Spleen (tissue), 11 donors: ENCODE measurements around the gene SGCA. TPM values are rescaled to one million over a fixed set of nuclear protein-coding genes. Genes with fewer than 3 reads are reported as not detected.
A peak's percentile ranks its signal among the peaks of the same experiment; 100 is the strongest.

Experiments used
- DNase-seq: peaks from one replicate; pipeline ENCODE4 v3.0.0-alpha.2; 2020
- H3K27ac ChIP-seq, 8 donors: fragments of 200-600 bp; sonication (generic) in 7 of 8; 1 replicate in 4 of 8; 2 replicates in 4 of 8; pipeline versions ENCODE4 v1.5.0 to v1.8.0; 2016 to 2021; ENCODE audit warnings: inconsistent platforms in 4 of 8, mild to moderate bottlenecking in 4 of 8, moderate library complexity in 1 of 8
- H3K27me3 ChIP-seq, 7 donors: fragments of 200-600 bp; sonication (generic) in 6 of 7; replicated peaks in 1 of 7; 1 replicate in 4 of 7; 2 replicates in 3 of 7; pipeline versions ENCODE4 v1.5.0 to v1.8.0; 2016 to 2021; ENCODE audit warnings: inconsistent platforms in 3 of 7, mild to moderate bottlenecking in 1 of 7
- H3K36me3 ChIP-seq, 6 donors: fragments of 200-600 bp; sonication (generic) in 5 of 6; 1 replicate in 4 of 6; 2 replicates in 2 of 6; pipeline versions ENCODE4 v1.5.0 to v1.8.0; 2016 to 2021; ENCODE audit warnings: inconsistent platforms in 2 of 6
- H3K4me1 ChIP-seq, 6 donors: fragments of 200-600 bp; sonication (generic) in 5 of 6; 1 replicate in 3 of 6; 2 replicates in 3 of 6; pipeline versions ENCODE4 v1.5.0 to v1.8.0; 2016 to 2021; ENCODE audit warnings: inconsistent platforms in 3 of 6
- H3K4me3 ChIP-seq, 8 donors: fragments of 200-600 bp; sonication (generic) in 7 of 8; 1 replicate in 4 of 8; 2 replicates in 4 of 8; pipeline versions ENCODE4 v1.5.0 to v1.8.0; 2016 to 2021; ENCODE audit warnings: inconsistent platforms in 4 of 8, mild to moderate bottlenecking in 4 of 8, moderate library complexity in 2 of 8
- H3K9me3 ChIP-seq, 8 donors: fragments of 200-600 bp; sonication (generic) in 7 of 8; 1 replicate in 4 of 8; 2 replicates in 4 of 8; pipeline versions ENCODE4 v1.5.0 to v1.8.0; 2016 to 2021; ENCODE audit warnings: inconsistent platforms in 4 of 8
- CTCF ChIP-seq, 11 experiments: fragments of 200-600 bp in 7 of 11; fragments of 450-650 bp in 4 of 11; sonication (generic) in 4 of 11; IDR thresholded peaks in 8 of 11; conservative IDR thresholded peaks in 3 of 11; 1 replicate in 7 of 11; 2 replicates in 4 of 11; pipeline versions ENCODE4 v1.4.0 to v1.8.0; 2016 to 2021; ENCODE audit warnings: antibody characterized with exemption in 11 of 11, inconsistent platforms in 4 of 11, mild to moderate bottlenecking in 1 of 11
- POLR2A ChIP-seq, 3 donors: fragments of 450-650 bp; IDR thresholded peaks; one replicate each; pipeline ENCODE4 v1.5.1; 2017; ENCODE audit warnings: antibody characterized with exemption in 3 of 3, mild to moderate bottlenecking in 1 of 3
- POLR2AphosphoS5 ChIP-seq, 3 donors: sonication (generic); formaldehyde crosslinking; IDR thresholded peaks; one replicate each; pipeline ENCODE4 v1.5.1; 2017; ENCODE audit warnings: antibody characterized with exemption in 3 of 3
- WGBS, 5 donors: extraction: QIAGEN DNeasy Blood & Tissue Kit in 3 of 5; methylation state at CpG; one replicate each; pipeline versions ENCODE4 v1.1.5 to v1.1.7; 2013 to 2018; 5-methylcytosine and 5-hydroxymethylcytosine counted together
- intact Hi-C: fragments of 100-400 bp; cut with DNase I; formaldehyde crosslinking; loops from one replicate; pipeline ENCODE4 v1.15.0; 2023; ENCODE audit warnings: low total_unique reads
- polyA plus RNA-seq, 3 donors: library from polyadenylated mRNA; stranded (reverse); fragments of 200-250 nt; gene quantifications; one replicate each; pipeline ENCODE4 v1.2.1, GENCODE V29; 2013
- total RNA-seq, 7 donors: library from RNA; depleted of rRNA in 3 of 7; stranded (reverse); fragments of >200 nt in 3 of 7; fragmentation: NEBNext Ultra II Directional in 4 of 7; extraction: Animal tissue kit (Norgen Biotek cat#: 25700) in 4 of 7; gene quantifications; one replicate each; pipeline versions ENCODE4 v1.1.0 to v1.2.1, GENCODE V29; 2016 to 2021
- donor health status: healthy with polysubstance abuse.
- donor health status: DM: no; HTN: no; CAD: no; lungs with moderate emphysema.
- donor health status: DM: no; HTN: no; CAD: no.
- donor health status: Bipolar disorder and iron deficiency.
- donor health status: healthy.
- donor health status: DM: no; HTN: no; CAD: no.
- donor health status: DM: yes; HTN: yes; CAD: no.

SGCA gene
- total and polyA plus RNA-seq, 10 donors = 1.2 to 5.9 (median 3.7) TPM; not detected in 1

- Histone ChIP-seq H3K27me3 (no peaks in the 10 kb centered on the region), H3K9me3 (no peaks in the 10 kb centered on the region), H3K4me1 (peaks cover 17 to 66% (median 41%) of the 10 kb centered on the region in 6 donors), H3K36me3 (peaks cover 0 to 3% (median 0%) of the 10 kb centered on the region in 6 donors), H3K27ac (no peak overlapping the region), H3K4me3 (no peak overlapping the region)
- no peak for DNase-seq
- intact Hi-C loops = no loop called here
- TF ChIP-seq POLR2AphosphoS5 (IDR thresholded peaks at IDR 0.05) = no peak
- no peak for TF ChIP-seq POLR2A (IDR thresholded peaks at IDR 0.05)
- TF ChIP-seq CTCF (IDR thresholded peaks at IDR 0.05 in 8 of 11, conservative IDR thresholded peaks at IDR 0.05 in 3 of 11) = no peak
- 83 to 93% (median 87%) methylated on average over 12 of the region's 12 CpGs for WGBS, 5 donors
Observed at GRCh38 chr17:50180620-50181019, 14.8 kb downstream of the SGCA start.

GRCh38 chr17:50181144-50181543, 15.3 kb downstream of the SGCA start:
- H3K4me3 ChIP-seq = no peak overlapping the region
- 87 to 96% (median 93%) methylated on average over 10 to 13 of the region's 13 CpGs for WGBS, 5 donors
- H3K36me3 ChIP-seq = peaks cover 0 to 8% (median 0%) of the 10 kb centered on the region in 6 donors
- H3K27me3 ChIP-seq = no peaks in the 10 kb centered on the region
- no peak for DNase-seq
- H3K4me1 ChIP-seq = peaks cover 17 to 70% (median 42%) of the 10 kb centered on the region in 6 donors
- no peak overlapping the region for H3K27ac ChIP-seq
- TF ChIP-seq POLR2A (IDR thresholded peaks at IDR 0.05) (no peak), CTCF (IDR thresholded peaks at IDR 0.05 in 8 of 11, conservative IDR thresholded peaks at IDR 0.05 in 3 of 11) (no peak), POLR2AphosphoS5 (IDR thresholded peaks at IDR 0.05) (no peak)
- intact Hi-C loops = no loop called here
- H3K9me3 ChIP-seq = no peaks in the 10 kb centered on the region

GRCh38 chr17:50181591-50182560, 16.1 kb downstream of the SGCA start:
- no peak for TF ChIP-seq CTCF (IDR thresholded peaks at IDR 0.05 in 8 of 11, conservative IDR thresholded peaks at IDR 0.05 in 3 of 11)
- TF ChIP-seq POLR2AphosphoS5 (IDR thresholded peaks at IDR 0.05) = no peak
- TF ChIP-seq POLR2A (IDR thresholded peaks at IDR 0.05) = no peak
- Histone ChIP-seq H3K4me1 (peaks cover 17 to 67% (median 42%) of the 10 kb centered on the region in 6 donors), H3K27me3 (no peaks in the 10 kb centered on the region), H3K27ac (no peak overlapping the region), H3K4me3 (no peak overlapping the region), H3K9me3 (no peaks in the 10 kb centered on the region), H3K36me3 (peaks cover 0 to 16% (median 0%) of the 10 kb centered on the region in 6 donors)
- WGBS, 5 donors = 78 to 93% (median 80%) methylated on average over 12 of the region's 12 CpGs
- DNase-seq = no peak
- intact Hi-C loops = no loop called here

DNA sequence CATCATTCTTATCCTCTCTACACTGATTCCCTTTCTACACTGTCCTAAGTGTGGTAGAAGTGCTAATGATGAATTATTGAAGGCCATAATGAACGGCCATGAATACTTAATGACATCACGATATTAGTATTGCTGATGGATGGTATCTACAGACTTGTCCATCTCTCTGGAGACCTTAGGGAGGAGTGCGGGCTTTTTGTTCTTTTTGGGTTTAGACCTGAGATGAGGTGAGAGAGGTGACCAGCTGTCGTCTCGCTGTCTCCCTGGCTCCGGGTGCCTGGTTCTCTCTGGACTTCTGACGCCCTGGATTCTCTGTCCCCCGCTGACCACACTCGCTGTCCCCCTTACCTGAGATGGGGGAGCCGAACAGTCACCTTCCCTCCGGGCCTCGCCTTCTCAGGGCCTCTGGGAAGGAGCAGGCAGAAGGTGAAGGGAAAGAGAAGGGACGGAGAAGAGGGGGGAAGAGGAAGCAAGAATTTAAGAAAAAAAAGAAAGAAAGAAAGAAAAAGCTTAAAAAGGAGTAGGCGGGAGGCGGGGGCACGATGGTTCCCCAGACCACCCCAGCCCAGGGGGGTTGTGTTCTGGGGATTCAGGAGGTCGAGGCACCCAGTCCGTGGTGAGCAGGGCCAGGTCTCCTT, 17.1 kb downstream of the SGCA start:
- H3K9me3 ChIP-seq = no peaks in the 10 kb centered on the region
- intact Hi-C loops = no loop called here
- no peak overlapping the region for H3K4me3 ChIP-seq
- peaks cover 0 to 26% (median 0%) of the 10 kb centered on the region in 6 donors for H3K36me3 ChIP-seq
- TF ChIP-seq CTCF (IDR thresholded peaks at IDR 0.05 in 8 of 11, conservative IDR thresholded peaks at IDR 0.05 in 3 of 11) = no peak
- no peak for TF ChIP-seq POLR2A (IDR thresholded peaks at IDR 0.05)
- no peak for TF ChIP-seq POLR2AphosphoS5 (IDR thresholded peaks at IDR 0.05)
- peak overlapping the region in 3 of 8 donors; percentile 60 to 77 (median 65) for H3K27ac ChIP-seq
- peaks cover 13 to 57% (median 37%) of the 10 kb centered on the region in 6 donors for H3K4me1 ChIP-seq
- no peaks in the 10 kb centered on the region for H3K27me3 ChIP-seq
- 81 to 91% (median 86%) methylated on average over 18 of the region's 18 CpGs for WGBS, 5 donors
- no peak for DNase-seq
